HG03575 (cell line): Measurements from ENCODE around the gene TMLHE.
"Not testable (repeated sequence)": the region's sequence is repeated elsewhere in the genome, so short reads cannot be mapped to it uniquely, and the experiment has no call there.

Experiments
- ATAC-seq: cut with Tn5 transposase; IDR thresholded peaks from one replicate; pipeline ENCODE4 v1.9.1; 2021; ENCODE audit not compliant: unreplicated experiment, insufficient number of reproducible peaks, low FRiP score; ENCODE audit errors: extremely low read depth

The TMLHE gene

DNA sequence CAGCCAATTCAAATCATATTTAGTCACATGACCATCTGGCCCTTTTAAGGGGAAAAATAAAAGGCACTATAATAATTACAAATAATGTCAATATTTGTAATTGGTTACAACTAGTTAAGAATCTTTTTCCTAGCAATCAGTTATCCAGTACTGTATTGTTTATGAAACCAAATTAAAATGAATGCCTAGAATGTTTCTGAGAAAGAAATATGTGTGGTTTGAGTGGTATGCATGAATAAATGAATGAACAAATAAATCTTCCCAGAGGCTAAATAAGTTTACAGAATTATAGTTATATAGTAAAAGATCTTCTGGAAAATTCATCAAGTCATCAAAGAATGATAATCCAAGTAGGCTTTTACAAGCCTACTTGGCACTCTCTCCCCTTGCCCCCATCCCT is 98.5 kb downstream of the TMLHE start:
- ATAC-seq: no peak

DNA sequence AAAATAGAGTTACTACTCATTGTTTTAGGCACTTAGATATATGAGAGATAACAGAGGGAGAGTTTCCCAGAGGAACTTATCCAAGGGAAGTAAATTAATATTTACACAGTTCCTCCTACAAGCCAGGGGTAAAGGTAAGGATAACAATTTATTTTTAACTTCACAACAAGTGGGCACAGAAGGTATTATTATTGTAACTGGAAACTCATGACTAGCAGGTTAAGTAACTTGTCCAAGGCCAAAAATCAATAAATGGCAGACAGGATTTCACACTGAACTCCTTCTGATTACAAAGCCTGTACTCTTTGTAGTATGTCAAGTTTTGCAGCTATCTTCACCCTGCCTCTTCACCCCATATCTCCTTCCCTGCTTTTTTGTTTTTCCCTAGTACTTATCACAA is 107.5 kb downstream of the TMLHE start:
- ATAC-seq: no peak

DNA sequence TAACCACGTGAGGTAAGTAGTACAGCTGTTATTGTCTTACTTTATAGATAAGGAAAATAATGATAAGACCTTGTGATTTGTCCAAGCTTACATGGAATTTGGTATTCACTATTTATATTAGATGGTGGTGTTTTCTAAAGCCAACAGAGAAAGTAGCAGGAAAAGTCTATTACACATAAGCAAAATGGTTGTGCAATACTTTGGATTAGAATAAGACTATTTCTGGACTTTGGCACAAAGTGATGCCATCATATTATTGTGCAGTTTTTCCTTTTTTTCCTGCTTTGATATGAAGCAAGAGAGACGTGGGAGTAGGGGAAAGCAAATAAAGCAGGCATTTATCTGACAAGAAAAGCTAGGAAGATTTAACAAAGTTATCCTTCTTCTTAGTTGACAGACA is 117.6 kb downstream of the TMLHE start:
- ATAC-seq: not testable (repeated sequence)

DNA sequence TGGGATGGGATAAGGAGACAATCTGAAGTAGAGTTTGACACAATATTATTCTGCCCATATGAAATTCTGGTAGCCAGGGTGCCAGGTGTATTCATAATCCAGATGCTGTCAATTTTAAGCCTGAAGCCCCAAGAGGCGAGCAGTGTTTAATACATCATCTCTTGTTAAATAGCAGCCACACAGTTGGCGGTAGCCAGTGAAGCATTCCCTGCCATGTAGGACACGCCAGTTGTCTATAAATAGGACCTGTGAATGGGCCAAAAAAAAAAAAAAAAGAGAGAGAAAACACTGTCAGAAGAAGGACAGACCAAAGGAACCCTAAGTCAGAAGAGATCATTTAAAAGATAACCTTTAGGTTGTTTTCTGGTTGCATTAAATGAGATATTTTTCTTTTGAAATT is 121.3 kb downstream of the TMLHE start:
- ATAC-seq: not testable (repeated sequence)

DNA sequence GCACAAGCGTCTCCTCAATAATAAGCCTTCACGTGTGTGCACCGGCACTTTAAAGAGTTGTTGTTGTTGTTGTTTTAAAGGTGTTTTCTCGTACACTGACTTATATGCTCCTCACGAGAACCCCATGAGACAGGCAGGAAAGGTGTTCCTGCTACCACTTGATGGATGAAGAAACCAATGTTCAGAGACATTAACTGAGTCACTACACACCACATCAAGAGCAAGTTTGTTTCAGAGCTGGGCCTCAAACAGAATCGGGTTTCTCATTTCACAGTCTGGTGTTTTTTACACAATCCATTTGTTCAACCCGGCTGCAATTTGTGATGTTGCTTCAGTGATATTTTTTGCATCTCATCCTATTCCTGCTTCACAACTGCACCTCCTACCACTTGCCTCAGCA is 135.6 kb downstream of the TMLHE start:
- not testable (repeated sequence) for ATAC-seq

DNA sequence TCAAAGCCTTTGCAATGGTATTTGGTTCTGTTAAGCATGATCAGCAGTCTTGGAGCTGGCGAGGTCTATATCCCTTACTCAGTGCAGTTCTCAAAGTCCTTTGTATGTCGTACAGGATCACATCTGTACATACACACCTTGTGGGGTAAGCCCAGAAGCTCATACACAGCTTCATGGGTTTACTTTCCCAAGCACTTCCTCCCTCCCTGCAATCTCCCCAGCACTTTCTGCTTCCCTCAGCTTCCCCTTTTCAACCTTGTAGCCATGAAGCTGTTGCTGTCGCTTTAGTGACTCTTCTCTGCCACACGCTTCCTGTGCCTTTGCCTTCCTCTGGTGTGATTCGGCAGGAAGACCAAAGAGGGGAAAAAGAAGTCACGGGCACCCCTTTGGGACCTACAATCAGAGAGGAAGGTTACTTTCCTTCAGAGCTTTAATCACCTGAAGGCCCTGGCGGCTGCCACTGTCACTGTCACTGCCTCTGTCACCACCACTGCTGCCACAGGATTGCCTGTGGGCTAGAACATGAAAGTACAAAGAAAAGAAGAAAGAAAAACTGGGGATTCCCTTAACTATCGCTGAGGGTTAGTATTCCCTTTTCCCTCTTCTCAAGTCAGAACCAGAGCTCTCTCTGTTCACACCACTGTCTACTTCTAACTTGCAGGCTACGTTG is 146.3 kb downstream of the TMLHE start:
- ATAC-seq: not testable (repeated sequence)

DNA sequence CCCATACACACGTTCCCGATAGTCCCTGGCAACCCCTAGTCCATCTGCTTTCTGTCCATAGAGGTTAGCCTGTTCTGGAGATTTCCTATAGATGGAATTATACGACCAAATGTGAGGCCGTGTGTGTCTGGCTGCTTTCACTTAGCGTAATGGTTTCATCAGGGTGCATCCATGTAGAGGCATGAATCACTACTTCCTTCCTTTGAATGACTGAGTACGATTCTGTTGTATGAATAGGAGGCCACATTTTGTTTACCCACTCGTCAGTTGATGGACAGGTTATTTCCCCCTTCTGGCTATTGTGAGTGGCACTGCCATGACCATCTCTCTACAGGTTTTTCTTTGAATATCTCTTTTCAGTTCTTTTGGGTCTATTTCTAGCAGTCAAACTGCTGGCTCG is 152.3 kb downstream of the TMLHE start:
- ATAC-seq: not testable (repeated sequence)

DNA sequence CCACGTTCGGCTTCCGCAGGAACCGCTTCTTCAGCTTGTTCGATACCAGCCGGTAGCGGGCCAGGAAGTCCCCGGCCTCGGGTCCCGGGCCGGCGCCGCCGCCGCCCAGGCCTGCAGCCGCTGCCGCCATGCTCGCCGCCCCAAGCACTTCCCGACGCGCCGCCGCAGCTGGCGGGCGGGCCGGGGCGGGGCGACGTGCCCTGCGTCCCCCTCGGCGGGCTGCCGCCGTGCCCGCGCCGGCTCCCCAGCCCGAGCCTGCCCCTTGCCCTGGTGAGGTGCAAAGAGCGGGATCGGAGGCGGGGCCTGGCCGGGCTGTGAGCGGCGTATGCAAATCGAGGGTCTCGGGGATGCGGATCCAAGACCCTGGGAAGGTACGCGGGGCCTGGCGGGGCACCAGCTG is 154.3 kb downstream of the TMLHE start, which contains the start of gene F8A3:
F8A3 (minus strand) TSS at position 150 of the 400 bp plus-strand sequence; CDS start at position 130, 20 bp downstream.
- not testable (repeated sequence) for ATAC-seq

DNA sequence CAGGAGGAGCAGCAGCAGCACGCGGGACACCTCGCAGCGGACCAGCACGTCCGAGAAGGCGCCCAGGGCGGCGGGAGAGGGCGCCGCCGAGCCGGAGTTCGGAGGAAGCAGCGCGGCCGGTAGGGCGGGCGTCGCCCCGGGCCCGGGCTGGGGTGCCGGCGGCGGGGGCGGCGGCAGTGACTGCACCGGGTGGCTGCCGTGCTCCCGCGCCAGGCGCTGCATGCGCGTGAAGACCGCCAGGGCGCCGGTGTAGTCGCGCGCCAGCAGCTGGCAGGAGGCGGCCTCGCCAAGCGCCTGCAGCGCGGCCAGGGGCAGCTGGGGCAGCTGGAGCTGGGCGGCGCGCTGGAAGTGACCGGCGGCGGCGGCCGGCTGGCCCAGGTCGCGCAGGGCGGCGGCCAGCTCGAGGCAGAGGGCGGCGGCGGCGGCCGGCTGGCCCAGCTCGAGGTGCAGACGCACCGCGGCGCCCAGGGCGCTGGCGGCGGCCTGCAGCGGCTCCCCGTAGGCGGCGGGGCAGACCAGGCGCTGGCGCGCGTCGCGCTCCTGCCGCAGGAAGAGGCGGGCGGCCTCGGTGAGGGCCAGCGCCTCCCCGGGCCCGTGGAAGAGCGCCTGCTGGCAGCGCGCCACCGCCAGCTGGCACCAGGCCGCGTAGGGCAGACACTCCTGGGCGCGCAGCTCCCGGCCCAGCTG is 154.8 kb downstream of the TMLHE start:
- not testable (repeated sequence) for ATAC-seq

DNA sequence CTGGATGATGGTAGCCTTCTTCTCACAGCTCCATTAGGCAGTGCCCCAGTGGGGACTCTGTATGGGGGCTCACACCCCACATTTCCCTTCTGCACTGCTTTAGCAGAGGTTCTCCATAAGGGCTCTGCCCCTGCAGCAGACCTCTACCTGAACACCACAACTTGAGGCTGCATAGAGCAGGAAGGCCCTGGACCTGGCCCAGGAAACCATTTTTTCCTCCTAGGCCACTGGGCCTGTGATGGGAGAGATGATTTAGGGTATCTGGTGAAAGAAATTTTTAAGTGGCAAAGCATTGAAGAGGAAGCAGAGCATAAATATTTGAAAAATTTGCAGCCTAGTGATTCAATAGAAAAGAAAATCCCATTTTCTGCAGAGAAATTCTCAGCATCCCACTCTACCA is 171.7 kb downstream of the TMLHE start:
- ATAC-seq: no peak
